Measurements from ENCODE around the gene PARP14.
"Not testable (repeated sequence)": the region's sequence is repeated elsewhere in the genome, so short reads cannot be mapped to it uniquely, and the experiment has no call there.

PARP14 gene

GRCh38 chr3:122714273-122714672 is 33.6 kb downstream of the PARP14 start:
- no peak overlapping the region for H3K4me3 ChIP-seq (ENCODE audit: low read length)
- H3K4me1 ChIP-seq (ENCODE audit: insufficient read depth, low read length), result peaks cover 13% of the 10 kb centered on the region
- no peaks in the 10 kb centered on the region for H3K27me3 ChIP-seq (ENCODE audit: insufficient read depth, low read length)
- H3K9me3 ChIP-seq (ENCODE audit: low read length), result no peaks in the 10 kb centered on the region
- no peaks in the 10 kb centered on the region for H3K36me3 ChIP-seq (ENCODE audit: insufficient read depth, low read length)
- H2AFZ ChIP-seq (ENCODE audit: low read depth, low read length), result no peak overlapping the region

- Histone ChIP-seq H3K27me3 (ENCODE audit: insufficient read depth, low read length) (no peaks in the 10 kb centered on the region), H3K4me3 (ENCODE audit: low read length) (no peak overlapping the region), H2AFZ (ENCODE audit: low read depth, low read length) (no peak overlapping the region), H3K9me3 (ENCODE audit: low read length) (no peaks in the 10 kb centered on the region), H3K36me3 (ENCODE audit: insufficient read depth, low read length) (no peaks in the 10 kb centered on the region), H3K4me1 (ENCODE audit: insufficient read depth, low read length) (peaks cover 13% of the 10 kb centered on the region)
Measured at GRCh38 chr3:122716667-122717066, 36.0 kb downstream of the PARP14 start.

DNA sequence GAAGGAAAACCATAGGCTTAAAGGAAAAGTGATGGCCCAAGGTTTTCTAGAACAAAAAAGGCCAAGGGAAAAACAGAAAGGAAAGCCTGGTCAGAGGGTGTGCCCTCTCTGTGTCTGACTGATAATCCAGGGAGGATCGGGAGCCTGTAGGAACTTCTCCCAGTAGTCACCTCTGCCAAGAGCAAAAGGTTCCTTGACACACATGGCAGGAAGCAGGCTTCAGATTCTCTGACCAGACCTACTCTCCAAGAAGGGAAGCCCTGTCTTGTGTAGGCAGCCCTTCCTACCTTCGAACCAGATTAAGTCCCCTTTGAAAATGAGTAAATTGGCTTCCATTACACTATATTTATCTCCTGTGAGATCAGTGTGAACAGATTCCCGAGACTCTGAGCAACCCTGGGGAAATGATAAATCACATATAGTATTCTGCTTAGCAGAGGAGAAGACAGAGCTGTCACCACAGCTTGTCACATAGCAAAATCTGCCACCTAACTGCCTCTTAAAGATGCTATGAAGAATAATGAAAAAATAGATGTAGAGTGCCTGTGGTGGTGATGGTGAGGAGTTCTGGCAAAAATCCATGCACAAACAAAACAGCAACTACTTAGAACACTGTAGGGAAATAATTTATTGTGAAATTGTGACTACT is 38.8 kb downstream of the PARP14 start:
- Histone ChIP-seq H2AFZ (ENCODE audit: low read depth, low read length) (no peak overlapping the region), H3K9me3 (ENCODE audit: low read length) (no peaks in the 10 kb centered on the region), H3K4me3 (ENCODE audit: low read length) (no peak overlapping the region), H3K27me3 (ENCODE audit: insufficient read depth, low read length) (no peaks in the 10 kb centered on the region), H3K4me1 (ENCODE audit: insufficient read depth, low read length) (peaks cover 13% of the 10 kb centered on the region), H3K36me3 (ENCODE audit: insufficient read depth, low read length) (no peaks in the 10 kb centered on the region)

- Histone ChIP-seq H3K27me3 (ENCODE audit: insufficient read depth, low read length) (no peaks in the 10 kb centered on the region), H3K36me3 (ENCODE audit: insufficient read depth, low read length) (no peaks in the 10 kb centered on the region), H2AFZ (ENCODE audit: low read depth, low read length) (no peak overlapping the region), H3K9me3 (ENCODE audit: low read length) (peaks cover 2% of the 10 kb centered on the region), H3K4me3 (ENCODE audit: low read length) (no peak overlapping the region), H3K4me1 (ENCODE audit: insufficient read depth, low read length) (no peaks in the 10 kb centered on the region)
Measured at GRCh38 chr3:122725106-122725505, 44.5 kb downstream of the PARP14 start.

DNA sequence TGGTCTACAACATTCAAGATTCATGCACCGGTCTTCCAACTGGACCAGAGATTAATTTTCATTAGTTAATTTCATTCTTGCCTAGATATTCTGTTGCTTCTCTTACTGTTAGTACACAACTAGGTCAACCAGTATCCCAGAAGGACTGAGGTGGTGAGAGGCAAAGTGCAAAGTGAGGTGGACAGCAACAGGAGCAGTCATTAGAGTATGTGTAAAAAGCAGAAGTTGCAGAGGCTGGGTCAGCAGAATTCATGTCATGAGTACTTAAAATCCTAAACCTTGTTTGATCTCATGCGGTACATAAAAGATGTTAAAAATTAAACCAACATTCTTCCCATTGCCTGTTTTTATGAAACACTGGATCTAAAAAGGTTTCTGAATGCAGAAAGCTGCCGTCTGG is 46.7 kb downstream of the PARP14 start:
- H2AFZ ChIP-seq (ENCODE audit: low read depth, low read length), result no peak overlapping the region
- H3K36me3 ChIP-seq (ENCODE audit: insufficient read depth, low read length), result no peaks in the 10 kb centered on the region
- H3K9me3 ChIP-seq (ENCODE audit: low read length), result peaks cover 2% of the 10 kb centered on the region
- H3K4me3 ChIP-seq (ENCODE audit: low read length), result no peak overlapping the region
- H3K27me3 ChIP-seq (ENCODE audit: insufficient read depth, low read length), result no peaks in the 10 kb centered on the region
- no peaks in the 10 kb centered on the region for H3K4me1 ChIP-seq (ENCODE audit: insufficient read depth, low read length)

- Histone ChIP-seq H3K4me3 (ENCODE audit: low read length) (no peak overlapping the region), H2AFZ (ENCODE audit: low read depth, low read length) (no peak overlapping the region), H3K4me1 (ENCODE audit: insufficient read depth, low read length) (no peaks in the 10 kb centered on the region), H3K27me3 (ENCODE audit: insufficient read depth, low read length) (no peaks in the 10 kb centered on the region), H3K36me3 (ENCODE audit: insufficient read depth, low read length) (no peaks in the 10 kb centered on the region), H3K9me3 (ENCODE audit: low read length) (peaks cover 2% of the 10 kb centered on the region)
Measured at GRCh38 chr3:122727766-122728165, 47.1 kb downstream of the PARP14 start.

DNA sequence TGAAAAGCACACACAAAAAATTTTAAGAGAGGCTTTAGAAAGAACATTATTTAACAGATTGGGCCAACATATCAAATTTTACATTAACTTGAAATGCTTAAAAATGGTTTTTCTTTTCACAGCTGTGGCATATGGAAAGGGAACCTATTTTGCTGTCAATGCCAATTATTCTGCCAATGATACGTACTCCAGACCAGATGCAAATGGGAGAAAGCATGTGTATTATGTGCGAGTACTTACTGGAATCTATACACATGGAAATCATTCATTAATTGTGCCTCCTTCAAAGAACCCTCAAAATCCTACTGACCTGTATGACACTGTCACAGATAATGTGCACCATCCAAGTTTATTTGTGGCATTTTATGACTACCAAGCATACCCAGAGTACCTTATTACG is 47.5 kb downstream of the PARP14 start:
- no peaks in the 10 kb centered on the region for H3K27me3 ChIP-seq (ENCODE audit: insufficient read depth, low read length)
- H3K4me3 ChIP-seq (ENCODE audit: low read length), result no peak overlapping the region
- no peaks in the 10 kb centered on the region for H3K4me1 ChIP-seq (ENCODE audit: insufficient read depth, low read length)
- H3K9me3 ChIP-seq (ENCODE audit: low read length), result peaks cover 3% of the 10 kb centered on the region
- H2AFZ ChIP-seq (ENCODE audit: low read depth, low read length), result no peak overlapping the region
- no peaks in the 10 kb centered on the region for H3K36me3 ChIP-seq (ENCODE audit: insufficient read depth, low read length)

GRCh38 chr3:122728756-122729514 is 48.3 kb downstream of the PARP14 start:
- no peak overlapping the region for H3K4me3 ChIP-seq (ENCODE audit: low read length)
- H2AFZ ChIP-seq (ENCODE audit: low read depth, low read length), result no peak overlapping the region
- H3K4me1 ChIP-seq (ENCODE audit: insufficient read depth, low read length), result no peaks in the 10 kb centered on the region
- peaks cover 3% of the 10 kb centered on the region for H3K9me3 ChIP-seq (ENCODE audit: low read length)
- H3K36me3 ChIP-seq (ENCODE audit: insufficient read depth, low read length), result no peaks in the 10 kb centered on the region
- H3K27me3 ChIP-seq (ENCODE audit: insufficient read depth, low read length), result no peaks in the 10 kb centered on the region

DNA sequence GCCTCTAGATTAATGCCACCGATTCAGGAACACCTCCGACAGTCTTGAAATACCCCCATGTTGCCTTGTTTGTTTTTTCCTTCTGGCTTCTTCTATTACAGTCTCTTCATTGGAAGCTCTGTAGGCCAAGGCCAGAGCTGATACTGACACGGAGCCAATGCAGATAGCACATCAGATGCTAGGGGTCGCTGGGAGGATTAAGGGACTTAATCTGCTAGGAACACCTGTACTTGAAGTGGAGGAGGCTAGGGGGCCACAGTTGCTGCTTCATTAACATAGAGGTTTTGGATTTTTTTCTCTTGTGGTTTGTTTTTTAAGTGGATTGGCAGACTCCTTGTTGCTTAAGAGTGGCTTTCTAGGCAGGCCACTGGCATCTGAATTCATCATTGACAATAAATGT is 49.6 kb downstream of the PARP14 start:
- no peaks in the 10 kb centered on the region for H3K36me3 ChIP-seq (ENCODE audit: insufficient read depth, low read length)
- H3K9me3 ChIP-seq (ENCODE audit: low read length), result peaks cover 3% of the 10 kb centered on the region
- H3K4me3 ChIP-seq (ENCODE audit: low read length), result no peak overlapping the region
- H2AFZ ChIP-seq (ENCODE audit: low read depth, low read length), result no peak overlapping the region
- no peaks in the 10 kb centered on the region for H3K27me3 ChIP-seq (ENCODE audit: insufficient read depth, low read length)
- H3K4me1 ChIP-seq (ENCODE audit: insufficient read depth, low read length), result no peaks in the 10 kb centered on the region

DNA sequence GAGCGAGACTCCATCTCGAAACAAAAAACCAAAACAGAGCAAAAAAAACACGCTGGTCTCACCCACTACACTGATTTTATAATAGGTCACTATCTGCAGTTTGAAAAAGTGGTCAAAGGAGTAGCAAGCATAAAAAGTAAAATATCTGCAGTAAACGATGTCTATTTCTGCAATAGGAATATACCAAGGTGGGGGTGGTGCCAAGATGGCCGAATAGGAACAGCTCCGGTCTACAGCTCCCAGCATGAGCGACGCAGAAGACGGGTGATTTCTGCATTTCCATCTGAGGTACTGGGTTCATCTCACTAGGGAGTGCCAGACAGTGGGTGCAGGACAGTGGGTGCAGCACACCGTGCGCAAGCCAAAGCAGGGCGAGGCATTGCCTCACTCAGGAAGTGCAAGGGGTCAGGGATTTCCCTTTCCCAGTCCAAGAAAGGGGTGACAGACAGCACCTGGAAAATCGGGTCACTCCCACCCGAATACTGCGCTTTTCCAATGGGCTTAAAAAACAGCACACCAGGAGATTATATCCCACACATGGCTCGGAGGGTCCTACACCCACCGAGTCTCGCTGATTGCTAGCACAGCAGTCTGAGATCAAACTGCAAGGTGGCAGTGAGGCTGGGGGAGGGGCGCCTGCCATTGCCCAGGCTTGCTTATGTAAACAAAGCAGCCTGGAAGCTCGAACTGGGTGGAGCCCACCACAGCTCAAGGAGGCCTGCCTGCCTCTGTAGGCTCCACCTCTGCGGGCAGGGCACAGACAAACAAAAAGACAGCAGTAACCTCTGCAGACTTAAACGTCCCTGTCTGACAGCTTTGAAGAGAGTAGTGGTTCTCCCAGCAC is 52.3 kb downstream of the PARP14 start:
- H3K4me1 ChIP-seq (ENCODE audit: insufficient read depth, low read length); H3K27me3 ChIP-seq (ENCODE audit: insufficient read depth, low read length); H3K9me3 ChIP-seq (ENCODE audit: low read length); H2AFZ ChIP-seq (ENCODE audit: low read depth, low read length); H3K36me3 ChIP-seq (ENCODE audit: insufficient read depth, low read length); H3K4me3 ChIP-seq (ENCODE audit: low read length): not testable (repeated sequence)

DNA sequence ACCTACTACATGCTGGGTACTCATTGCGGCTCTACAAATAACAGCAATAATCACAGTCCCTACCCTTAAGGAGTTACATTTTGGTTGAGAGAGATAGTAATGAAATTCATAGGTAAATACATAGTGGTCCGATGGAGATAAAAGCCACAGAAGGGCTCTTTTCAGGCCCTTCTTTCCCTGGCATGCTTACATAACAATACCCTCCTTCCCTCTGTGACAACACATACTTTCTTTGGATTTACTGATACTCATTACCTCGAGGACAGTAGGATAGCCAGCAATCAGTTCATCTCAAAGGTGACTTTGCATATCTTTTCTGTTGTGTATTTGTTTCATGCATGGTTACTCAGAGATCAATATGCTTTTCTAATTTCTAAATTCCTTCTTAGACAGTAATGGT is 58.5 kb downstream of the PARP14 start:
- H3K27me3 ChIP-seq (ENCODE audit: insufficient read depth, low read length), result no peaks in the 10 kb centered on the region
- no peak overlapping the region for H2AFZ ChIP-seq (ENCODE audit: low read depth, low read length)
- no peaks in the 10 kb centered on the region for H3K4me1 ChIP-seq (ENCODE audit: insufficient read depth, low read length)
- H3K9me3 ChIP-seq (ENCODE audit: low read length), result peaks cover 3% of the 10 kb centered on the region
- no peak overlapping the region for H3K4me3 ChIP-seq (ENCODE audit: low read length)
- peaks cover 10% of the 10 kb centered on the region for H3K36me3 ChIP-seq (ENCODE audit: insufficient read depth, low read length)

DNA sequence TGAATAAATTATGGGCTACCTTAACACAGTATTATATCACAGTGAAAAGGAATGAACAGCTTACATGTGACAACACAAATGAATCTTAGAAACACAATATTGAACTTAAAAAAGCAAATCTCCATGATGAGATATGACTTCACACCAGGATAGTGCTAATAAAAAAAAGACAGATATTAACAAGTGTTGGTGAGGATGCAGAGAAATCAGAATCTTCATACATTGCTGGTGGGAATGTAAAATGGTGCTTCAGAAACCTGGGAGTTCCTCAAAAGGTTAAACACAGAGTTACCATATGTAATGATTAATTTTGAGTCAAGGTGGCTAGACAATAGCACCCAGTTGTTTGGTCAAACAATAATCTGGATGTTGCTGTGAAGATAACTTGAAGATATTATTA is 61.6 kb downstream of the PARP14 start:
- no peaks in the 10 kb centered on the region for H3K4me1 ChIP-seq (ENCODE audit: insufficient read depth, low read length)

GRCh38 chr3:122743581-122744120 is 63.0 kb downstream of the PARP14 start:
- H3K9me3 ChIP-seq (ENCODE audit: low read length), result peaks cover 3% of the 10 kb centered on the region
- no peaks in the 10 kb centered on the region for H3K27me3 ChIP-seq (ENCODE audit: insufficient read depth, low read length)
- H3K4me1 ChIP-seq (ENCODE audit: insufficient read depth, low read length), result no peaks in the 10 kb centered on the region

More for the DNA sequence above, 61.6 kb downstream of the PARP14 start:
- Histone ChIP-seq H3K27me3 (ENCODE audit: insufficient read depth, low read length) (no peaks in the 10 kb centered on the region), H3K36me3 (ENCODE audit: insufficient read depth, low read length) (peaks cover 10% of the 10 kb centered on the region), H3K9me3 (ENCODE audit: low read length) (peaks cover 3% of the 10 kb centered on the region), H3K4me3 (ENCODE audit: low read length) (no peak overlapping the region), H2AFZ (ENCODE audit: low read depth, low read length) (no peak overlapping the region)

More at GRCh38 chr3:122743581-122744120, 63.0 kb downstream of the PARP14 start:
- H3K4me3 ChIP-seq (ENCODE audit: low read length), result no peak overlapping the region
- H3K36me3 ChIP-seq (ENCODE audit: insufficient read depth, low read length), result peaks cover 12% of the 10 kb centered on the region
- H2AFZ ChIP-seq (ENCODE audit: low read depth, low read length), result no peak overlapping the region

Measured in neuron (in vitro differentiated cells).